ENCODE data around the gene MSLN.
A peak's percentile ranks its signal among the peaks of the same experiment; 100 is the strongest.
"Not testable (repeated sequence)": the region's sequence is repeated elsewhere in the genome, so short reads cannot be mapped to it uniquely, and the experiment has no call there.

MSLN gene

GRCh38 chr16:760545-761343, at the start of gene MSLN:
Gene MSLN (plus strand): TSS chr16:760734. CDS start chr16:762681, 1,947 bp downstream.
- no peak for DNase-seq

DNA sequence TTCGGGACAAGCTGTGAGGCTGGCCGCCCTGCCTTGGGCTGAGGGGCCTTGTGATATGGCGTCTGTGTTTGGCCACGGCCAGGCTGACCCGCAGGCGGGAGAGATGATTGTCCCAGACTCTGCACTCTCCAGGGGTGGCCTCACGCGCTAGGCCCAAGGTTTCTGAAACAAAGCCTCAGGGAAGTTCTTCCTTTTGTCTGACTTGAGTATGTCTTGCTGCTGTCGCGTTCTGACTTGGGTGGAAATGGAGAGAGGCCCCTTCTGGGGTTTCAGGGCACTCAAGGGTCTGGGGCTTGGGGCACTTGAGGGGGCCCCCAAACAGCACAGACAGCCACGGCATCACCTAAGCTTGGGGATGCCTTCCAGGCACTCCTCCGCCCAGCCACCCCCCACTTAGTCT, 49.5 kb upstream of the MSLN start:
- DNase-seq: no peak

GRCh38 chr16:711548-712320, 48.8 kb upstream of the MSLN start:
- peak; percentile 54 for DNase-seq

DNA sequence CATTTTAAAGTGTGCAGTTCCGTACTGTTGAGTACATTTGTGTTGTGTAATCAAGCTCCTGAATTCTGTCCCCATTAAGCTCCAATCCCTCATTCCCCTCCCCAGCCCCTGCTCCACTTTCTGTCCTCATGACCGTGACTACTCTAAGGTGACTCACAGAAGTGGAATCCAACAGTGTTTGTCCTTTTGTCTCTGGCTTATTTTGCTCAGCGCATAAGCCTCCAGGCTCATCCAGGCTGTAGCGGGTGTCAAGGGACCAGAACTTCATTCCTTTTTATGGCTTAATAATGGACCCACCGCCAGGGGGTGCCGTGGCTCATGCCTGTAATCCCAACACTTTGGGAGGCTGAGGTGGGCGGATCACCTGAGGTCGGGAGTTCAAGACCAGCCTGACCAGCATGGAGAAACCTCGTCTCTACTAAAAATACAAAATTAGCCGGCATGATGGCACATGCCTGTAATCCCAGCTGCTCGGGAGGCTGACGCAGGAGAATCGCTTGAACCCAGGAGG, 47.7 kb upstream of the MSLN start:
- DNase-seq: not testable (repeated sequence)

DNA sequence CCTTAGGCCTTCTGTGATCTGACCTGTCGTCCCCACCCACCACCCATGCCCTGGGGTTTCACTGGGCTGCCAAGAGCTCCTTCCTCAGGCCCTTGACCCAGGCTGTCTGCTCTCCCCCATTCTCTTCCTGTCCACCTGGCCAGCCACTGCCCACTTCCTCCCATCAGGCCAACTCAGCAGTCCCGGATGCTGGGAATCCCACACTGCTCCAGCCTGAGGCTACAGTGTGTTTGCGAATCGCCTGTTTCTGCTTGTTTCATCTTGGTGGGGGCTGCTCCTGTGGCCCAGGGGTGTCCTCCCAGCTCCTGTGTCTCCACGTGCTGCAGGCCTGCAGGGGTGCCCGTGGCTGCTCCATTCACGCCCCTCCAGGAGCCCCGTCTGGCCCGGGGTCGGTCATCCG, 46.5 kb upstream of the MSLN start:
- no peak for DNase-seq

- peak; percentile 77 for DNase-seq
Measured at GRCh38 chr16:714558-715476, 45.7 kb upstream of the MSLN start, which contains the start of gene METRN. Gene METRN (plus strand): TSS chr16:715118. CDS start chr16:715290, 172 bp downstream.

- no peak for DNase-seq
Measured at GRCh38 chr16:715477-716199, 44.9 kb upstream of the MSLN start.

DNA sequence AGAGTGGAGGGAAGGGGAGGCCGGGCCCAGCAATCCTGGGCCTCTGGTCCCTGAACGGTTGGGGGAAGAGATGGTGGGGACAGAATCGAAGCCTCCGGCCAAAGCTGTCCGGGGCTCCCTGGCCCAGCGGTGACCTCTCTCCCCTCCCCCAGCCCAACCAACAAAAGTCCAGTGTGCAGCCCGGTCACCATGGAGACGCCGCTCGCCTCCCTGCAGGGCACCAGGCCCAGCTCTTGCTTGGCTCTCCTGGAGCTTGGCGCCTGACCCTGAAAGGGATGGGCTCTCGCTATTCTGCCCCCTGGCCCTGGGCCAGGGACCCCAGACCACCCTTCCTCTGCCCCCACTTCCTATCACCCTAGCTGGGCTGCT, 44.4 kb upstream of the MSLN start:
- DNase-seq: no peak

DNA sequence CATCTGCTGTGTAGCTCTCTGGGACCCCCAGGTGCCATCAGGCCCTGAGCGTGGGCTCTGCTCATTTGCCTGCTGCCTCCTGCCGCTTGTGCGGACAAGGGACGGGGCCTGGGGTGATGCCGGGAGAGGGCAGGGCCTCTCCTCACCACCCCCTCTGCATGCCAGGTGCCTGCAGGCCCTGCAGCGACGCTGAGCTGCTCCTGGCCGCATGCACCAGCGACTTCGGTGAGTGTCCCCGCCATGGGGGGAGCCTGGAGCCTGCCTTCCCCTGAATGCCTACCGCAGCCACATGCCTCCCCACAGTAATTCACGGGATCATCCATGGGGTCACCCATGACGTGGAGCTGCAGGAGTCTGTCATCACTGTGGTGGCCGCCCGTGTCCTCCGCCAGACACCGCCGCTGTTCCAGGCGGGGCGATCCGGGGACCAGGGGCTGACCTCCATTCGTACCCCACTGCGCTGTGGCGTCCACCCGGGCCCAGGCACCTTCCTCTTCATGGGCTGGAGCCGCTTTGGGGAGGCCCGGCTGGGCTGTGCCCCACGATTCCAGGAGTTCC, 43.7 kb upstream of the MSLN start:
- DNase-seq: no peak

DNA sequence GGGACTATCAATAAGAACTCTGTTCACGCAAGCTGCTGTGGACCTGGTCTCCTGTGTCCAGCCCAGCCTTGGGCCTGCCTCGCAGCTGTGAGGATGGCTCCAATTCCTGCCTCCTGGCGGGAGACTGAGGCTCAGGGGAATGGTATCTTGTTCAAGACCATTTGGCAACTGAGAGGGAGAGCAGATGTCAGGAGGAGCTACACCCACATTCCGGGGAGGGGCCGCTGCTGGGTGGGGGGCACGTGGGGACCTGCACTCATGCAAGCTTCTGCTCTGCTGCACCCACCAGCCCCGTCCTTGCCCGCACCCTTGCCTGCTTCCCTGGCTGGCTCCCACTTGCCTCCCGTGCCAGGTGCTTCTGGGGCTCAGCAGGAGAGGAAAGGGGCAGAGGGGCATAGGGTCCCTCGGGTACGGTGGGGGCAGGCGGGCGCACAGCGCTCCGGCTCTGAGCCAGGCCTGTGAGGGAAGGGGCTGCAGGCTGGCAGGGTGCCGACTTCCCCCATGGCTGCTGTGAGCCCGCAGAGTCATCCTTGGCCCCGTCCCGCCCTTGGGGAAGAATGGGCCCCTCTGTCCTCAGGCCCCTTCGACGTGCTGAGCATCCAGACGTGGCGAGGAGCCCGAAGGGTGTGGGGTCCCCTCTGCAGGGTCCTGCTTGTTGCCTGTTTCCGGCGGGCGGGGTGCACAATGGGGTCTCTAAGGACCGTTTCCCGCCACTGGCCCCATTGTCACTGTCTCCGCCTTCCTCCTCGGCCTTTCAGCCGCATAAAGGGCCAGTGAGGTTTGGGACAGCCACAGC, 42.9 kb upstream of the MSLN start:
- DNase-seq: no peak

DNA sequence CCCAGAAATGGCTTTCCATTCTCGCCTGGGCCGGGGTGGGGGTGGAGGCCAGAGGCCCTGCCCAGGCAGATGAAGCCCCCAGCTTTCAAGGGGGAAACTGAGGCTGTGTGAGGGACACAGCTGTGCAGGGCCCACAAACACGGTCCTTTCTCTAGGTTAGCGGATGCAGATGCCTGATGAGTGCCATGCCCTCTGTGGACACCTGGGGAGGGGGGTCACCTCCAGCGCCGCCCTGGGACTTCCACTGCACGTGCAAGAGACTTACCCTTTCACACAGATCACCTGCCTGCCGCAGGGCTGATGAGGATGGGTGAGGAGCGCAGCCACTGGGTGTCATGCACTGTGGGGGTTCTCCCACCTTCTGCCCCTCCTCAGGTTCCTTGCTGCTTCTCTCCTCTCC, 42.1 kb upstream of the MSLN start:
- no peak for DNase-seq

DNA sequence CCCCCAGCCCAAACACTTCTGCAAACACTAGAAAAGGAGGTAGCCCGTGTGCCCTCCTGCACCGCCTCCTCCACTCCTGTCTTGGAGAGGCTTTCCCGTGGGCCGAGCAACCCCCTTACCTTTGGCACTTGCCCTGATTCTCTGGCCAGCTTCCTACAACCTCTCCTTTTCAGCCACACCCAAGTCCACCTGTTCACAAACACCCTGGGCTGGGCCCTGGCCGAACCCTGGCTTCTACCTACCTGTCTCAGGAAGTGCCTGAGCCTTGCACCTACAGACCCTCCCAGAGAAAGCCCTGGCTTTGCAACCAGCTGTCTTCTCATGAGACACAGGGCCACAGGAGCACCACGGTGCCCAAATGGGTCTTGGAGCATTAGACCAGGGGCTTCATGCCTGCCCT, 41.6 kb upstream of the MSLN start:
- no peak for DNase-seq

DNA sequence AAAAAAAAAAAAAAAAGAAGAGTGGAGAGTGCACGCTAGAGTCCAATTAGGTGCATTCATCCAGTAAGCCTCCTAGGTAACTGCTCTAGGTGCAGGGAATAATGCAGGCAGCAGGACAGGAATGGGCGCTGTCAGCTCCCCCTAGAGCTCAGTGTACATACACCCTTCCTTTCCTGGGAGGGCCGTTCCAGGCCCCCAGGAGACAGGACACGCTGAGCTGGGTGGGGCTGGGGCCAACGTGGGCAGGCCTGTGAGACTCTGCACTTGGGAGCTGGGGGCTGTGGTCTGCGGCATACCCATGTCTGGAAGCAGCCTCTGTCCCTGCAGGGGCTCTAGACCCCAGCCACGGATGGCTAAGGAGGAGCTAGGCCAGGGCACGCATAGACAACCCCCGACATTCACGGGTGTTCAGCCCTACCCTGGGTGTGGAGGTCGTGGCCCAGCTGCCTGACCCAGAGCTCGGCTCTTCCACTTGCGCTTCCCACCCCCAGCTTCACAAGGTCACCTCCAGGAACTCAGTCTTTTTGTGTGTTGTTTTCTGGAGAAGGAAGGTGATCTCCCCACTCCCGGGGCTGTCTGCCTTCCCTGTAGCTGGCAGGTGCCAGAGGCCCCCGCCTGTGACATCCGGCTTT, 40.6 kb upstream of the MSLN start:
- DNase-seq: no peak

- no peak for DNase-seq
Measured at GRCh38 chr16:720447-720989, 40.0 kb upstream of the MSLN start.

DNA sequence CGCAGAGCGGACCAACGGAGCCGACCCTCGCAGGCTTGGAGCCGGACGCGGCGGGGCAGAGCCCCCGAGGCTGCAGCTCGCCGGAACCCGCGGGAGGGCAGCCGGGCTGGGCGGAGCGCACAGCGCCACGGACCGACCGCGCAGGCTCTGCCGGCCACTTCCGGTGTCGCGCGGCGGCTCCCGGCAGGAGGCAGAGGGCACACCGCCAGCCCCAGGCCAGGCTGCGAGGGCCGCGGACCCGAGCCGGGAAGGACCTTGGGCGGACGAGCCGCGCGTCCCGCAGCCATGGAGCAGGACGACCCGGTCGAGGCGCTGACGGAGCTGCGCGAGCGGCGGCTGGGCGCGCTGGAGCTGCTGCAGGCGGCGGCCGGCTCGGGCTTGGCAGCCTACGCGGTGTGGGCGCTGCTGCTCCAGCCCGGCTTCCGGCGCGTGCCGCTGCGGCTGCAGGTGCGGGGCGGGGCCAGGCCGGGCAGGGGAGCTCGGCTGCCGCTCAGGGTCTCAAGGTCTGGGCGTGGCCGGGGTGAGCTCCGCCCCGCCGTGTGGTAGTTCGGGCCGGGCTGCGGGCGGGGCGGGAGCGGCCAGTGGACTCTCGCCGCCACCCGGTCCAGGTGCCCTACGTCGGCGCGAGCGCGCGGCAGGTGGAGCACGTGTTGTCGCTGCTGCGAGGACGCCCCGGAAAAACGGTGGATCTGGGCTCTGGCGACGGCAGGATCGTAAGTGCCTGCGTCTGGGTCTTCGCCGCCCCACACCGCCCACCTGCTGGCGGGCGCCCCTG, 39.4 kb upstream of the MSLN start, which contains the start of gene ANTKMT:
Gene ANTKMT (plus strand): TSS at position 157 of the 775 bp plus-strand sequence. CDS start 129 bp downstream, at position 286.
- peak; percentile 54 for DNase-seq

DNA sequence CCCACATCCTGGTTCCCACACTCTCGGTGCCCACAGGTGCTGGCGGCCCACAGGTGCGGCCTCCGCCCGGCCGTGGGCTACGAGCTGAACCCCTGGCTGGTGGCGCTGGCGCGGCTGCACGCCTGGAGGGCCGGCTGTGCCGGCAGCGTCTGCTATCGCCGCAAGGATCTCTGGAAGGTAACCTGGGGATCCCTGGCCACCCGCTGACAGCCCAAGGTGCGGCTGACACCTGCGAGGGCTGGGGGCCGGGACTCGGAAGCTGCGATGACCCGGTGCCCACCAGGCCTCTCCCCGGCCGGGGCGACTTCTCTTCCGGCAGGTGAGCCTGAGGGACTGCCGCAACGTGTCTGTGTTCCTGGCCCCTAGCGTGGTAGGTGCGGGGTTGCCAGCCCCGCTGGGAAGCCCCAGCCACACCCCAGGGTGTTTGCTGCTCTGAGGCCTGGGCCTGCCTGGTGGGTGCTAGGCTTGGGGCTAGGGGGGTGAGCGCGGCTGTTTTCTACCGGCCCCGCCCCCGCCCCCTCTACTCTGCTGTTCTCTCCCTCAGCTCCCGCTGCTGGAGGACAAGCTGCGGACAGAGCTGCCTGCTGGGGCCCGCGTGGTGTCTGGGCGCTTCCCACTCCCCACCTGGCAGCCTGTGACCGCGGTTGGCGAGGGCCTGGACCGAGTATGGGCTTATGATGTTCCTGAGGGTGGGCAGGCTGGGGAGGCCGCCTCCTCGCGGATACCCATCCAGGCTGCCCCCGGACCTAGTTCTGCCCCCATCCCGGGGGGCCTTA, 38.6 kb upstream of the MSLN start:
- no peak for DNase-seq

DNA sequence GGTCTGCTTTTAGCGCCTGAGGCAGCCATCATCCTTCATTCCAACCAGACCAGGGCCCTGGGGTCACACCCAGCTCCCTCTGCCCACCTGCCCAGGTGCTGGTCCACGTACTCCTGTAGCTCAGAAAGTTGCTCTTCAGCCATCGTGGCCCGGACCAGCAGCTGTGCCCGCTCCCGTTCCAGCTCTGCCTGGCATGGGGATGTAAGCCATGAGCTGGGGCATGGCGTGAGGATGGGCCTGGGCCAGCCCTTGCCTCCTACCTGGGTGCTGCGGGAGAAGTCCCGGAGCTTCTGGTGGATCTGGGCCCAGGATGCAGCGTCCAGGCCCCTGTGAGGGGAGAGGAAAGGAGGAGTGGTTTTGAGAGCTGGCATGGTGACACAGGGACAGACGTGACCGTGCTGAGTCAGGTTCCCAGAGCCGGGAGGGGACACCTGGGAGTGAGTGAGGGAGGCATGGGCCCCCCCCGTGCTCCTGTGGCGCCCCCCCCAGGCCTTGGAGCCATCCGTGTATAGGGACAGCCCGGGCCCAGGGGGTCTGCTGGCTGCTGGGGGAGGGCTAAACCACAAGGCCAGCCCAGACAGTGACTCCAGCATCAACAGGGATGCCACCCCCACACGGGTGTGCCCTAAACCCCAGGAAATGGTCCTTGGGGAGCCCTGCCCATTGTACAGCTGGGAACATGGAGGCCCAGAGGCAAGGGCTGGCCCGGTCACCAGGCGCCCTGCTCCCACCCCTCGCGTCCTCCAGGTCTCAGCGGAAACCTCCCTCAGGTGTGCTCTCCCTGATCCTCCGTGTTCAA, 37.5 kb upstream of the MSLN start:
- no peak for DNase-seq

GRCh38 chr16:723695-724094, 36.8 kb upstream of the MSLN start:
- no peak for DNase-seq
